A204.1 (cell line): ENCODE measurements around the gene CASKIN1.
"Not testable (repeated sequence)": the region's sequence is repeated elsewhere in the genome, so short reads cannot be mapped to it uniquely, and the experiment has no call there.

Source experiments
- FAIRE-seq: peaks from 2 replicates; lab custom pipeline; 2012; peaks lifted over from hg19 to GRCh38; lab: Jason Lieb, UNC

Gene CASKIN1

GRCh38 chr16:2129890-2130447, 66.4 kb downstream of the CASKIN1 start:
- FAIRE-seq, result not testable (repeated sequence)

DNA sequence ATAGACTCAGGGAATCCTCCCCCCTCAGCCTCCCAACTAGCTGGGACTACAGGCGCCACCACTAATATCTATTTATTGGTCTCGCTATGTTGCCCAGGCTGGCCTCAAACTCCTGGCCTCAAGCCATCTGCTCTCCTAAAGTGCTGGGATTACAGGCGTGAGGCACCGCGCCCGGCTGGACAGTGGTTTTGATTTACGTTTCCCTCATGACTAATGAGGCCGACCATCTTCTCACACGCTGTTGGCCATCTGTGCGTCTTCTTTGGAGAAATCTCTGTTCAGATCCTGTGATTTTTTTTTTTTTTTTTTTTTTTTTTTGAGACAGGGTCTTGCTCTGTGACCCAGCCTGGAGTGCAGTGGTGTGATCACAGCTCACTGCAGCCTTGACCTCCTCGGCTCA, 67.2 kb downstream of the CASKIN1 start:
- not testable (repeated sequence) for FAIRE-seq

- FAIRE-seq, result not testable (repeated sequence)
Measured at GRCh38 chr16:2127630-2128280, 68.7 kb downstream of the CASKIN1 start.
